Kidney (tissue), 14 donors: ENCODE results near the gene ANGPTL7. TPM values are rescaled to one million over a fixed set of nuclear protein-coding genes. Genes with fewer than 3 reads are reported as not detected.
"Not testable (repeated sequence)": the region's sequence is repeated elsewhere in the genome, so short reads cannot be mapped to it uniquely, and the experiment has no call there.

Experiments
- DNase-seq, 5 donors: peaks; one replicate each; pipeline ENCODE4 v3.0.0-alpha.2; 2013 to 2020
- FAIRE-seq: peaks from 2 replicates; lab custom pipeline; 2012; peaks lifted over from hg19 to GRCh38; lab: Jason Lieb, UNC
- H3K27ac ChIP-seq, 2 donors: one replicate each; pipeline ENCODE4 v1.7.0; 2013; ENCODE audit warnings: low read depth in 2 of 2, low read length in 2 of 2, inconsistent platforms in 1 of 2
- H3K27me3 ChIP-seq: one replicate; pipeline ENCODE4 v1.7.1; 2013; ENCODE audit warnings: low read length, inconsistent platforms; ENCODE audit not compliant: control insufficient read depth, insufficient read depth
- H3K36me3 ChIP-seq, 3 donors: one replicate each; pipeline versions ENCODE4 v1.7.0 to v1.7.1; 2013; ENCODE audit warnings: low read length in 3 of 3, control low read depth in 1 of 3, inconsistent platforms in 1 of 3; ENCODE audit not compliant: insufficient read depth in 3 of 3, control insufficient read depth in 2 of 3
- H3K4me1 ChIP-seq, 3 donors: one replicate each; pipeline versions ENCODE4 v1.7.0 to v1.7.1; 2013; ENCODE audit warnings: low read length in 3 of 3, inconsistent platforms in 1 of 3, low read depth in 1 of 3; ENCODE audit not compliant: control insufficient read depth in 2 of 3, insufficient read depth in 2 of 3
- H3K4me3 ChIP-seq, 3 donors: one replicate each; pipeline versions ENCODE4 v1.7.0 to v1.8.1; 2013; ENCODE audit warnings: low read length in 3 of 3, control low read depth in 1 of 3, inconsistent platforms in 1 of 3
- H3K9ac ChIP-seq, 3 donors: one replicate each; pipeline versions ENCODE4 v1.7.0 to v1.7.1; 2013; ENCODE audit warnings: low read length in 3 of 3, control low read depth in 1 of 3, inconsistent platforms in 1 of 3
- H3K9me3 ChIP-seq, 3 donors: one replicate each; pipeline versions ENCODE4 v1.7.0 to v1.7.1; 2013; ENCODE audit warnings: low read length in 3 of 3, control low read depth in 1 of 3, inconsistent platforms in 1 of 3; ENCODE audit not compliant: control insufficient read depth in 2 of 3, insufficient read depth in 1 of 3
- intact Hi-C: fragments of 100-400 bp; cut with DNase I; formaldehyde crosslinking; loops from one replicate; pipeline ENCODE4 v1.11.1; 2022
- polyA plus RNA-seq: library from polyadenylated mRNA; stranded (reverse); fragments of 350-450 nt; fragmentation: Illumina TruSeq; extraction: RNeasy Lipid Tissue Mini Kit (QIAGEN cat#74804); gene quantifications from one replicate; pipeline ENCODE4 v1.2.3, GENCODE V29; 2014; ENCODE audit warnings: low read depth, low replicate concordance; ENCODE audit not compliant: insufficient read depth
- total RNA-seq: library from RNA; stranded (reverse); fragmentation: NEBNext Ultra II Directional; extraction: Animal tissue kit (Norgen Biotek cat#: 25700); gene quantifications from one replicate; pipeline ENCODE4 v1.2.1, GENCODE V29; 2021
- TF ChIP-seq, protein P1 (sequence below): IDR thresholded peaks from 3 replicates; pipeline ENCODE4 v1.5.1; 2012; ENCODE audit warnings: mild to moderate bottlenecking, moderate library complexity, borderline replicate concordance; ENCODE audit not compliant: insufficient read depth; ENCODE audit errors: extremely low read depth
- donor health status: control.
- donor health status: control.
- donor health status: control.
- donor health status: control.
- donor health status: control.
- donor health status: DM: yes; HTN: yes; CAD: no.
- donor health status: Normal renal cell carcinoma (clear cell type).

The ANGPTL7 gene
- total and polyA plus RNA-seq, 2 donors from 2014 or later = 0.19 to 0.24 TPM

- peaks cover 2 to 15% (median 6%) of the 10 kb centered on the region in 3 donors for H3K36me3 ChIP-seq
- DNase-seq (no peak), FAIRE-seq (no peak)
- no peak overlapping the region for H3K4me3 ChIP-seq
- H3K9ac ChIP-seq = no peak overlapping the region
- H3K27ac ChIP-seq = no peak overlapping the region
- no peaks in the 10 kb centered on the region for H3K27me3 ChIP-seq
- TF ChIP-seq, protein P1, sequence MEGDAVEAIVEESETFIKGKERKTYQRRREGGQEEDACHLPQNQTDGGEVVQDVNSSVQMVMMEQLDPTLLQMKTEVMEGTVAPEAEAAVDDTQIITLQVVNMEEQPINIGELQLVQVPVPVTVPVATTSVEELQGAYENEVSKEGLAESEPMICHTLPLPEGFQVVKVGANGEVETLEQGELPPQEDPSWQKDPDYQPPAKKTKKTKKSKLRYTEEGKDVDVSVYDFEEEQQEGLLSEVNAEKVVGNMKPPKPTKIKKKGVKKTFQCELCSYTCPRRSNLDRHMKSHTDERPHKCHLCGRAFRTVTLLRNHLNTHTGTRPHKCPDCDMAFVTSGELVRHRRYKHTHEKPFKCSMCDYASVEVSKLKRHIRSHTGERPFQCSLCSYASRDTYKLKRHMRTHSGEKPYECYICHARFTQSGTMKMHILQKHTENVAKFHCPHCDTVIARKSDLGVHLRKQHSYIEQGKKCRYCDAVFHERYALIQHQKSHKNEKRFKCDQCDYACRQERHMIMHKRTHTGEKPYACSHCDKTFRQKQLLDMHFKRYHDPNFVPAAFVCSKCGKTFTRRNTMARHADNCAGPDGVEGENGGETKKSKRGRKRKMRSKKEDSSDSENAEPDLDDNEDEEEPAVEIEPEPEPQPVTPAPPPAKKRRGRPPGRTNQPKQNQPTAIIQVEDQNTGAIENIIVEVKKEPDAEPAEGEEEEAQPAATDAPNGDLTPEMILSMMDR = no peak
- no peaks in the 10 kb centered on the region for H3K9me3 ChIP-seq
- intact Hi-C loops = no loop called here
- H3K4me1 ChIP-seq = peaks cover 0 to 6% (median 3%) of the 10 kb centered on the region in 3 donors
Observed at GRCh38 chr1:11158291-11158690, 30.9 kb upstream of the ANGPTL7 start.

DNA sequence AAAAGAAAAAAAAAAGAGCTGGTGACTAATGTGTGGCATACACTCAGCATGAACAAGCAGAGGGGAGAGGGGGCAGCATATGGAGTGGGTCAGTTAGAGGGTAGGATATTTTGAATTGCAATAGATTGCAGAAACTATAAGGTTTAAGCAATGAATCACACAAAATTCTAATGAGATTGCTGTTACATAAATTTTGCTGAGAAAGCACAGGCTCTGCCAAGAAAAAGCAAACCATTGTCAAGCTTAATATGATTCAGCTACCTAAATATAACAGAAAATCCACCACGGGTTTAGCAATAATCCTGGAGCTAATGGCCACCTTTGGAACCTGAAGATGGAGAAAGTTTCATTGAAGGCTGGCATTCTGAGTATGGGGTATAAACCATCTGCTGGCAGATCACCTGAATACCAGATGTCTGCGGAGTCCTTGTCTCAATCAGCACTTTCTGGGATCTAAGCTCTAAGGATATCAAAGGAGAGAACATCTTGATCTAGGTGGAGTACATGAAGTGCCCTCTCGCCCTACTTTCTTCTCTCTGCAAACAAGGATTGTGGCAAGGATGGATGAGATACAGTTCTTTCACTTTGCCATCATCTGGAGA is 30.3 kb upstream of the ANGPTL7 start:
- H3K36me3 ChIP-seq = peaks cover 2 to 15% (median 6%) of the 10 kb centered on the region in 3 donors
- TF ChIP-seq, protein P1 = no peak
- intact Hi-C loops = no loop called here
- peaks cover 0 to 6% (median 3%) of the 10 kb centered on the region in 3 donors for H3K4me1 ChIP-seq
- no peak overlapping the region for H3K4me3 ChIP-seq
- H3K27me3 ChIP-seq = no peaks in the 10 kb centered on the region
- H3K27ac ChIP-seq = no peak overlapping the region
- no peak overlapping the region for H3K9ac ChIP-seq
- H3K9me3 ChIP-seq = no peaks in the 10 kb centered on the region
- DNase-seq (no peak), FAIRE-seq (no peak)

GRCh38 chr1:11162752-11163151 is 26.4 kb upstream of the ANGPTL7 start:
- H3K9ac ChIP-seq, H3K27me3 ChIP-seq, DNase-seq, H3K27ac ChIP-seq, H3K9me3 ChIP-seq, H3K4me1 ChIP-seq, H3K36me3 ChIP-seq, H3K4me3 ChIP-seq, FAIRE-seq, intact Hi-C loops: not testable (repeated sequence)

DNA sequence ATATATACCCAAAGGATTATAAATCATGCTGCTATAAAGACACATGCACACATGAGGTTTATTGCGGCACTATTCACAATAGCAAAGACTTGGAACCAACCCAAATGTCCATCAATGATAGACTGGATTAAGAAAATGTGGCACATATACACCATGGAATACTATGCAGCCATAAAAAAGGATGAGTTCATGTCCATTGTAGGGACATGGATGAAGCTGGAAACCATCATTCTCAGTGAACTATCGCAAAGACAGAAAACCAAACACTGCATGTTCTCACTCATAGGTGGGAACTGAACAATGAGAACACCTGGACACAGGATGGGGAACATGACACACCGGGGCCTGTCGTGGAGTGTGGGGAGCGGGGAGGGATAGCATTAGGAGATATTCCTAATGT is 22.4 kb upstream of the ANGPTL7 start:
- H3K36me3 ChIP-seq, FAIRE-seq, H3K27me3 ChIP-seq, H3K9me3 ChIP-seq, DNase-seq, H3K4me1 ChIP-seq, H3K4me3 ChIP-seq, H3K27ac ChIP-seq, H3K9ac ChIP-seq, intact Hi-C loops: not testable (repeated sequence)
